Measurements from ENCODE around the gene IFRD2. TPM values are rescaled to one million over a fixed set of nuclear protein-coding genes. Genes with fewer than 3 reads are reported as not detected.
A peak's percentile ranks its signal among the peaks of the same experiment; 100 is the strongest.

IFRD2 gene
- total and polyA plus RNA-seq, 2 of the 13 experiments (the other 11 are each of a cell fraction or from before 2014, with no cell fraction given), result 32.8 to 96.1 TPM

DNA sequence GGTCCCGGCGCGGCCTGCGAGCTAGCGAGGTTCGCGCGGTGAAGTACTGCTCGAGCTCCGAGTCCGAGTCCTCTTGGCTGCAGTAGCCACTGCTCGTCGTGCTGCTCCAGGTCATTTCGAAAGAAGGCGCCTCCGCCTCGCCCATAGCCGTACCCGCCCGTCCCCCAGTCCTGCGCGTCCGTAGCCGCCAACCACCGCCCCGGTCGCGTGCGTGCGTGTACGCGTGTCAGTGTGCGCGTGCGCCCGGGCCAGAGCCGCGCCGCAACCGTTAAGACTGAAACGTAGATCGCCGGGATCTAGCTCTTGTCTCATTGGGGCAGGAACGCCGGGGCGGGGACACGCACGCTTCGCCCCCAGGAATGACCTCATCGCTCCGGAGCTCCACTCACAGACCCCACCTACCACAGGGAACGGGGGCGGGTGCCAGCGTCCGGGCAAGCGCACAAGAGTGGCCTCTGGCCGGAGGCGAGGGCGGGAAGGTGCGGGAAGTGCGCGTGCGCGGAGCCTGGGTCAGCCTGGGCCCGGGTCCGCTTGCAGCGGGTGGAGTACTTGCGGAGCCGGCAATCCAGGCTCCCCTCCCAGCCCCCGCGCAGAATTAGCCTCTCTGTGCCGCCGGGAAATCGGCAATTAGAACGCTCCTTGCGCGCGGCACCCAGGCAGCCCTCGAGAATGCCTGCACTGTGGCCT lies 45.1 kb upstream of the IFRD2 start (continued):
- TF ChIP-seq, protein P1, sequence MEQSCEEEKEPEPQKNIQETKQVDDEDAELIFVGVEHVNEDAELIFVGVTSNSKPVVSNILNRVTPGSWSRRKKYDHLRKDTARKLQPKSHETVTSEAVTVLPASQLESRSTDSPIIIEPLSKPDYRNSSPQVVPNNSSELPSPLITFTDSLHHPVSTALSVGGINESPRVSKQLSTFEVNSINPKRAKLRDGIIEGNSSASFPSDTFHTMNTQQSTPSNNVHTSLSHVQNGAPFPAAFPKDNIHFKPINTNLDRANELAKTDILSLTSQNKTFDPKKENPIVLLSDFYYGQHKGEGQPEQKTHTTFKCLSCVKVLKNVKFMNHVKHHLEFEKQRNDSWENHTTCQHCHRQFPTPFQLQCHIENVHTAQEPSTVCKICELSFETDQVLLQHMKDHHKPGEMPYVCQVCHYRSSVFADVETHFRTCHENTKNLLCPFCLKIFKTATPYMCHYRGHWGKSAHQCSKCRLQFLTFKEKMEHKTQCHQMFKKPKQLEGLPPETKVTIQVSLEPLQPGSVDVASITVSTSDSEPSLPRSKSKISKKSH (CRISPR knock-in tag; IDR thresholded peaks at IDR 0.05; ENCODE audit: borderline replicate concordance), result 0 out of 2 replicates have a peak, but pooled peaks have one; percentile 67
- no peak; the same call in 1 of the 2 replicates for TF ChIP-seq GLI4 (CRISPR knock-in tag; IDR thresholded peaks at IDR 0.05; ENCODE audit: borderline replicate concordance)
- TF ChIP-seq SNRNP70 (IDR thresholded peaks at IDR 0.05; ENCODE audit: low read depth, low read length), result no peak
- peak; percentile 91 for TF ChIP-seq TMF1 (CRISPR knock-in tag; IDR thresholded peaks at IDR 0.05; ENCODE audit: low read depth)
- peak; percentile 60; the same call in 1 of the 2 replicates for TF ChIP-seq ZNF552 (CRISPR knock-in tag; IDR thresholded peaks at IDR 0.05; ENCODE audit: borderline replicate concordance)
- TF ChIP-seq PHF5A (CRISPR knock-in tag; IDR thresholded peaks at IDR 0.05; ENCODE audit: low read depth, unreplicated experiment), result peak; percentile 34
- no peak for TF ChIP-seq FLYWCH1 (CRISPR knock-in tag; IDR thresholded peaks at IDR 0.05)
- no peak for TF ChIP-seq ZBTB1 (CRISPR knock-in tag; IDR thresholded peaks at IDR 0.05; ENCODE audit: borderline replicate concordance)
- TF ChIP-seq JARID2 (CRISPR knock-in tag; IDR thresholded peaks at IDR 0.05; ENCODE audit: insufficient replicate concordance), result no peak
- TF ChIP-seq, protein P2, sequence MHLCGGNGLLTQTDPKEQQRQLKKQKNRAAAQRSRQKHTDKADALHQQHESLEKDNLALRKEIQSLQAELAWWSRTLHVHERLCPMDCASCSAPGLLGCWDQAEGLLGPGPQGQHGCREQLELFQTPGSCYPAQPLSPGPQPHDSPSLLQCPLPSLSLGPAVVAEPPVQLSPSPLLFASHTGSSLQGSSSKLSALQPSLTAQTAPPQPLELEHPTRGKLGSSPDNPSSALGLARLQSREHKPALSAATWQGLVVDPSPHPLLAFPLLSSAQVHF (CRISPR knock-in tag; IDR thresholded peaks at IDR 0.05), result peak; percentile 80; the same call in 1 of the 2 replicates
- TF ChIP-seq ZNF558 (CRISPR knock-in tag; IDR thresholded peaks at IDR 0.05; ENCODE audit: borderline replicate concordance), result peak; percentile 60; the same call in 1 of the 2 replicates
- peak; percentile 27 for TF ChIP-seq HNRNPK (IDR thresholded peaks at IDR 0.05; ENCODE audit: low read depth, low read length, poor library complexity, severe bottlenecking)
- peak; percentile 90 for TF ChIP-seq ARHGAP35 (CRISPR knock-in tag; IDR thresholded peaks at IDR 0.05; ENCODE audit: borderline replicate concordance)
- peak; percentile 68; the same call in 1 of the 2 replicates for TF ChIP-seq ZNF343 (CRISPR knock-in tag; IDR thresholded peaks at IDR 0.05)
- TF ChIP-seq, protein P3, sequence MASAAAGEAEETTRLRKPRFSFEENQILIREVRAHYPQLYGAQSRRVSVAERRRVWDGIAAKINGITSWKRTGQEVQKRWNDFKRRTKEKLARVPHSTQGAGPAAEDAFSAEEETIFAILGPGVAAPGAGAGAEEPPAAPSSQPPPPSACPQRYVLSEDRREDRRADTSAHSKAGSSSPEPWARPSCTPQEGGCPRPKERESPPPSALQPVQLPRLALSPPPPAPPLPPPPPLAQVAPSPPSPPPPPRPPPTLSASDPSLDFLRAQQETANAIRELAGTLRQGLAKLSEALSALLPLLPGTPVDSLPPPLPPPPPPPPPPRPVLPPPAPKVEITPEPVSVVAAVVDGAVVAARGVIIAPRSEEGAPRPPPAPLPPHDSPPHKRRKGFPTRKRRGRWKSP (CRISPR knock-in tag; IDR thresholded peaks at IDR 0.05), result peak; percentile 78; the same call in 1 of the 2 replicates
- TF ChIP-seq DMAP1 (CRISPR knock-in tag; IDR thresholded peaks at IDR 0.05), result peak; percentile 78; the same call in 1 of the 2 replicates
- TF ChIP-seq, protein P4, sequence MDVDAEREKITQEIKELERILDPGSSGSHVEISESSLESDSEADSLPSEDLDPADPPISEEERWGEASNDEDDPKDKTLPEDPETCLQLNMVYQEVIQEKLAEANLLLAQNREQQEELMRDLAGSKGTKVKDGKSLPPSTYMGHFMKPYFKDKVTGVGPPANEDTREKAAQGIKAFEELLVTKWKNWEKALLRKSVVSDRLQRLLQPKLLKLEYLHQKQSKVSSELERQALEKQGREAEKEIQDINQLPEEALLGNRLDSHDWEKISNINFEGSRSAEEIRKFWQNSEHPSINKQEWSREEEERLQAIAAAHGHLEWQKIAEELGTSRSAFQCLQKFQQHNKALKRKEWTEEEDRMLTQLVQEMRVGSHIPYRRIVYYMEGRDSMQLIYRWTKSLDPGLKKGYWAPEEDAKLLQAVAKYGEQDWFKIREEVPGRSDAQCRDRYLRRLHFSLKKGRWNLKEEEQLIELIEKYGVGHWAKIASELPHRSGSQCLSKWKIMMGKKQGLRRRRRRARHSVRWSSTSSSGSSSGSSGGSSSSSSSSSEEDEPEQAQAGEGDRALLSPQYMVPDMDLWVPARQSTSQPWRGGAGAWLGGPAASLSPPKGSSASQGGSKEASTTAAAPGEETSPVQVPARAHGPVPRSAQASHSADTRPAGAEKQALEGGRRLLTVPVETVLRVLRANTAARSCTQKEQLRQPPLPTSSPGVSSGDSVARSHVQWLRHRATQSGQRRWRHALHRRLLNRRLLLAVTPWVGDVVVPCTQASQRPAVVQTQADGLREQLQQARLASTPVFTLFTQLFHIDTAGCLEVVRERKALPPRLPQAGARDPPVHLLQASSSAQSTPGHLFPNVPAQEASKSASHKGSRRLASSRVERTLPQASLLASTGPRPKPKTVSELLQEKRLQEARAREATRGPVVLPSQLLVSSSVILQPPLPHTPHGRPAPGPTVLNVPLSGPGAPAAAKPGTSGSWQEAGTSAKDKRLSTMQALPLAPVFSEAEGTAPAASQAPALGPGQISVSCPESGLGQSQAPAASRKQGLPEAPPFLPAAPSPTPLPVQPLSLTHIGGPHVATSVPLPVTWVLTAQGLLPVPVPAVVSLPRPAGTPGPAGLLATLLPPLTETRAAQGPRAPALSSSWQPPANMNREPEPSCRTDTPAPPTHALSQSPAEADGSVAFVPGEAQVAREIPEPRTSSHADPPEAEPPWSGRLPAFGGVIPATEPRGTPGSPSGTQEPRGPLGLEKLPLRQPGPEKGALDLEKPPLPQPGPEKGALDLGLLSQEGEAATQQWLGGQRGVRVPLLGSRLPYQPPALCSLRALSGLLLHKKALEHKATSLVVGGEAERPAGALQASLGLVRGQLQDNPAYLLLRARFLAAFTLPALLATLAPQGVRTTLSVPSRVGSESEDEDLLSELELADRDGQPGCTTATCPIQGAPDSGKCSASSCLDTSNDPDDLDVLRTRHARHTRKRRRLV (CRISPR knock-in tag; IDR thresholded peaks at IDR 0.05), result 0 out of 2 replicates have a peak, but pooled peaks have one; percentile 59
- TF ChIP-seq ZNF614 (CRISPR knock-in tag; IDR thresholded peaks at IDR 0.05; ENCODE audit: borderline replicate concordance), result no peak
- no peak for TF ChIP-seq TOE1 (CRISPR knock-in tag; IDR thresholded peaks at IDR 0.05)
- TF ChIP-seq KLF11 (CRISPR knock-in tag; IDR thresholded peaks at IDR 0.05), result no peak
- TF ChIP-seq POLR2A (IDR thresholded peaks at IDR 0.05; ENCODE audit: insufficient read depth in 1 of 2, low read depth in 2 of 2, low read length in 2 of 2), result peak in 1 of 2 experiments; percentile 61; a peak in 2 of 4 replicates

Measured in HepG2 (cell line).